A549 treated with GW870086 at 1 μM for 4 hours (cell line): ENCODE results near the gene TAS2R14. TPM values are rescaled to one million over a fixed set of nuclear protein-coding genes. Genes with fewer than 3 reads are reported as not detected.

Source experiments
- total RNA-seq: library from RNA; stranded (reverse); fragments of 200-300 nt; extraction: Qiagen RNA extraction; gene quantifications from 5 replicates; pipeline ENCODE4 v1.2.3, GENCODE V29; 2022; ENCODE audit warnings: low read depth

The TAS2R14 gene, protein sequence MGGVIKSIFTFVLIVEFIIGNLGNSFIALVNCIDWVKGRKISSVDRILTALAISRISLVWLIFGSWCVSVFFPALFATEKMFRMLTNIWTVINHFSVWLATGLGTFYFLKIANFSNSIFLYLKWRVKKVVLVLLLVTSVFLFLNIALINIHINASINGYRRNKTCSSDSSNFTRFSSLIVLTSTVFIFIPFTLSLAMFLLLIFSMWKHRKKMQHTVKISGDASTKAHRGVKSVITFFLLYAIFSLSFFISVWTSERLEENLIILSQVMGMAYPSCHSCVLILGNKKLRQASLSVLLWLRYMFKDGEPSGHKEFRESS
- 0.43 to 0.61 TPM (median 0.56 TPM) in 5 replicates for total RNA-seq

DNA sequence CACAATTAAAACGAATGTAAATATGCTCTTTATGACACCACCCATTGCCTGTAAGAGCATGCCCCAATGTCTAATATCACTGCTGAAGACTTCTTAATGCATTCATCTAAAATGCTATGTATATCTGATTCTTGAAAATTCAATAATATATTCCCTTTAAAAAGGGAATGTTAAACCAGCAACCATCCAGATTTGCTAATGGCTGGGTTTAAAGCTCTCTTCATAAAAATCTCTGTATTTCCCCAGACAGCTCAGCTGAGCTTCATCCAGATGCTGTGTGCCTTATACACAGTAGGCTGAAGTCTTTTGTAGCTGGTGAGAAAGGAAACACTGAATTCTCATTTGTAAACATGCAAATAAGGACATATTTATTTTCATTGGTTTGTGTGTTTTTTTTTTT is at the start of gene TAS2R14:
TSS of gene TAS2R14 (minus strand) at position 101 of the 400 bp plus-strand sequence. CDS start at position 45, 56 bp downstream.

DNA sequence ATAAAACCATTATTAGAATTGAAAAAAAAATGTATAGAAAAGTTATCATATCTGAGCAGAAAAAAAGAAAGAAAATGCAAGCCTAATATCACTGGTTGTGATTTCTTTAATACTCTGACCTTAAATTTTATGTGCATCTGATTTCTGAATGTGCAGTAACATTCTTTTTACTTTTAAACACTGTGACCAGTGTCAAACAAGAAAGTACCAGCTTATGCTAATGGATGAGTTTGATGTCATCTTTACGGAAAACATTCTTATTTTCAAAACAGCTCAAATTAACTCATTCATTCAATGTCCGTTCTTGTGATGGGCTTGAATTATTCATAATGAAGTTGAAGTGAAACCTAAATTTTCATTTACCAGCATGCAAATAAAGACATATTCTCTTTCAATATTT is 47.7 kb upstream of the TAS2R14 start, which contains the start of gene TAS2R50:
TSS of gene TAS2R50 (minus strand) at position 101 of the 400 bp plus-strand sequence. CDS start at position 49, 52 bp downstream.

DNA sequence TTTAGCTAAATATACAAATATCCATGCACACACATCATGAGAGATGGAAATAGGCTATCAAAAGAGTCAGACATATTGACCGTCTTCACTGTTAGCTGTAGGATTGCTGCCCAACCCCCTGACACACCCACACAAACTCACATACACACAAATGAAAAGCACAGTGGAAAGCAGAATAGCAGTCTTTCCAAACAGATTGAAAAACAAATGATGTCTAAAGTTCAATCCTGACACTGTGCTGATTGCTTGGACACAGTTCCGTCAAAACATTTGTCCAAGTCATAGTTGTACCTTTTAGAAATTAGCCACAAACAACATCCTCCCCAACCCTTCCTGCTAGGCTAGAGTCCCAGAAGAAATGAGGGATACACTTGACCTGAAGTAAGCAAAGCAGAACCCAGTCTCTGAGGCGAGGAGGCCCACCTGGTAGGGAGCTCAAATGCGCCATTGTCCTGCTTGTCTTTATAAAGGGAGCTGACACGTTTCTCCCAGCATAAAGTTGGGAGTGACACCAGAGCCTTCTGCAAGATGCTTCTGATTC is 10.2 kb downstream of the TAS2R14 start, which contains the start of gene PRH2:
TSS of gene PRH2 (plus strand) at position 491 of the 541 bp plus-strand sequence. CDS start at position 529, 38 bp downstream.

DNA sequence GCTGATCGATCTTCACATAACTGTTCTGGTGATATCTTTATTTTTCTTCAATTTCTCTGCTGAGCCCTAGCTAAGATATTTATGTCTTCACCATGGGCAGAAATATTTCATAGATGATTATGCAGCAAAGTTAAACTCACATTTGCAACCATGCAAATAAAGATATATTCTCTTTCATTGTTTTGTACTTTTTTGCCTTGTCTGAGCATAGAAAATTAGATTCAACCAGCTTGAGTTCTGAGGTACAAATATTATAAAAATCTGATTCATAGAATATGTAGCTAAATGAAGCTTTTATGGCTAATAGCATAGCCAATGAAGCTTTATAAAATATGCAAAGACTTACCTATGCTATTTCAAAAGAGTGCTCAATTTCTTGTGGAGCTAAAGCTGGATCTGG is 29.6 kb downstream of the TAS2R14 start, which contains the start of gene TAS2R13:
TSS of gene TAS2R13 (minus strand) at position 101 of the 400 bp plus-strand sequence. CDS start 264 bp downstream, outside the sequence.

Other genes starting within 250 kb of the TAS2R14 start
- gene YBX3, start 215.9 kb downstream of the TAS2R14 start, total RNA-seq, result 239 to 276 TPM (median 268 TPM) in 5 replicates
- not detected in 5 replicates for gene TAS2R7, start 136.6 kb downstream of the TAS2R14 start, total RNA-seq
- gene TAS2R8, start 132.0 kb downstream of the TAS2R14 start, total RNA-seq, result not detected in 5 replicates
- gene TAS2R9, start 129.1 kb downstream of the TAS2R14 start, total RNA-seq, result not detected in 5 replicates
- not detected in 5 replicates for gene TAS2R10, start 112.9 kb downstream of the TAS2R14 start, total RNA-seq
- gene PRR4, start 89.8 kb downstream of the TAS2R14 start, total RNA-seq, result 0.51 to 4.2 TPM (median 2.0 TPM) in 5 replicates
- 1.6 to 4.1 TPM (median 2.8 TPM) in 5 replicates for gene PRH1, start 55.0 kb downstream of the TAS2R14 start, total RNA-seq
- not detected in 5 replicates for gene TAS2R13, start 29.7 kb downstream of the TAS2R14 start, total RNA-seq
- gene PRH2, start 10.0 kb downstream of the TAS2R14 start, total RNA-seq, result not detected in 5 replicates
- gene TAS2R50, start 47.6 kb upstream of the TAS2R14 start, total RNA-seq, result not detected in 5 replicates
- 0.09 to 0.21 TPM in 2 of 5 replicates, not detected in the others for gene TAS2R20, start 59.0 kb upstream of the TAS2R14 start, total RNA-seq
- 0.15 TPM in 1 of 5 replicates, not detected in the others for gene TAS2R19, start 83.4 kb upstream of the TAS2R14 start, total RNA-seq
- 0.13 to 0.15 TPM in 2 of 5 replicates, not detected in the others for gene TAS2R31, start 92.1 kb upstream of the TAS2R14 start, total RNA-seq
- not detected in 5 replicates for gene TAS2R46, start 123.0 kb upstream of the TAS2R14 start, total RNA-seq
- gene TAS2R43, start 153.1 kb upstream of the TAS2R14 start, total RNA-seq, result not detected in 5 replicates
- gene TAS2R30, start 195.4 kb upstream of the TAS2R14 start, total RNA-seq, result not detected in 5 replicates
- gene SMIM10L1, start 231.9 kb upstream of the TAS2R14 start, total RNA-seq, result 7.9 to 8.9 TPM (median 8.3 TPM) in 5 replicates
- gene TAS2R42, start 247.7 kb upstream of the TAS2R14 start, total RNA-seq, result not detected in 5 replicates